ENCODE results near the gene PDGFRB. TPM values are rescaled to one million over a fixed set of nuclear protein-coding genes. Genes with fewer than 3 reads are reported as not detected.

The PDGFRB gene
- total and polyA plus RNA-seq, 4 donors = 5.2 to 13.1 (median 8.3) TPM

- TF ChIP-seq MAX (IDR thresholded peaks at IDR 0.05) = no peak
- no peak for TF ChIP-seq RXRA (IDR thresholded peaks at IDR 0.05)
- no peak for TF ChIP-seq CTCF (IDR thresholded peaks at IDR 0.05; ENCODE audit: low read depth, low read length, missing input control)
- no peak for TF ChIP-seq FOXA2 (IDR thresholded peaks at IDR 0.05)
- no peak for TF ChIP-seq EGR1 (IDR thresholded peaks at IDR 0.05; ENCODE audit: low read depth in 2 of 2)
- TF ChIP-seq FOXA1 (IDR thresholded peaks at IDR 0.05) = no peak
These were observed 37.6 kb downstream of the PDGFRB start (continued) for GRCh38 chr5:150117945-150118560.

GRCh38 chr5:150116667-150117400 is 38.8 kb downstream of the PDGFRB start:
- H3K27ac ChIP-seq (ENCODE audit: low read depth in 1 of 2, low read length in 2 of 2) = no peak overlapping the region
- 94% methylated on average over 10 of the region's 10 CpGs for WGBS
- no peaks in the 10 kb centered on the region for H3K27me3 ChIP-seq (ENCODE audit: control insufficient read depth in 4 of 4, insufficient read depth in 4 of 4, low read length in 3 of 4)
- peak; percentile 33 for DNase-seq (ENCODE audit: low spot score)
- no peaks in the 10 kb centered on the region for H3K4me1 ChIP-seq (ENCODE audit: control insufficient read depth in 4 of 4, insufficient read depth in 4 of 4, low read length in 3 of 4)
- no peak for TF ChIP-seq FOXA2 (IDR thresholded peaks at IDR 0.05)
- no peak for TF ChIP-seq CTCF (IDR thresholded peaks at IDR 0.05; ENCODE audit: low read depth, low read length, missing input control)
- TF ChIP-seq MAX (IDR thresholded peaks at IDR 0.05) = no peak
- TF ChIP-seq NR2F2 (IDR thresholded peaks at IDR 0.05) = no peak
- TF ChIP-seq TAF1 (conservative IDR thresholded peaks at IDR 0.05) = no peak
- TF ChIP-seq EGR1 (IDR thresholded peaks at IDR 0.05; ENCODE audit: low read depth in 2 of 2) = no peak
- peaks cover 0 to 24% (median 3%) of the 10 kb centered on the region in 4 donors for H3K36me3 ChIP-seq (ENCODE audit: control insufficient read depth in 4 of 4, insufficient read depth in 3 of 4, low read depth in 1 of 4, low read length in 3 of 4)
- no peak overlapping the region for H3K4me3 ChIP-seq (ENCODE audit: low read depth in 1 of 3, low read length in 3 of 3)
- H3K9ac ChIP-seq (ENCODE audit: low read depth in 1 of 2, low read length in 2 of 2) = no peak overlapping the region
- H3K9me3 ChIP-seq (ENCODE audit: control insufficient read depth in 4 of 4, low read length in 3 of 4) = no peaks in the 10 kb centered on the region

GRCh38 chr5:150114773-150115408 is 40.8 kb downstream of the PDGFRB start:
- H3K27me3 ChIP-seq (ENCODE audit: control insufficient read depth in 4 of 4, insufficient read depth in 4 of 4, low read length in 3 of 4) = no peaks in the 10 kb centered on the region
- H3K9ac ChIP-seq (ENCODE audit: low read depth in 1 of 2, low read length in 2 of 2) = no peak overlapping the region
- no peaks in the 10 kb centered on the region for H3K4me1 ChIP-seq (ENCODE audit: control insufficient read depth in 4 of 4, insufficient read depth in 4 of 4, low read length in 3 of 4)
- DNase-seq (ENCODE audit: low spot score) = peak; percentile 29
- WGBS = 88% methylated on average over 8 of the region's 8 CpGs
- no peak overlapping the region for H3K4me3 ChIP-seq (ENCODE audit: low read depth in 1 of 3, low read length in 3 of 3)
- peaks cover 0 to 18% (median 3%) of the 10 kb centered on the region in 4 donors for H3K36me3 ChIP-seq (ENCODE audit: control insufficient read depth in 4 of 4, insufficient read depth in 3 of 4, low read depth in 1 of 4, low read length in 3 of 4)
- no peaks in the 10 kb centered on the region for H3K9me3 ChIP-seq (ENCODE audit: control insufficient read depth in 4 of 4, low read length in 3 of 4)
- no peak overlapping the region for H3K27ac ChIP-seq (ENCODE audit: low read depth in 1 of 2, low read length in 2 of 2)
- TF ChIP-seq RXRA (IDR thresholded peaks at IDR 0.05) = no peak
- TF ChIP-seq NR2F2 (IDR thresholded peaks at IDR 0.05) = no peak
